GM21619 (cell line): ENCODE data around the gene TOMM70.
A peak's percentile ranks its signal among the peaks of the same experiment; 100 is the strongest.
"Not testable (repeated sequence)": the region's sequence is repeated elsewhere in the genome, so short reads cannot be mapped to it uniquely, and the experiment has no call there.

Experiments used
- ATAC-seq: cut with Tn5 transposase; IDR thresholded peaks from one replicate; pipeline ENCODE4 v1.9.1; 2021; ENCODE audit not compliant: unreplicated experiment

TOMM70 gene

DNA sequence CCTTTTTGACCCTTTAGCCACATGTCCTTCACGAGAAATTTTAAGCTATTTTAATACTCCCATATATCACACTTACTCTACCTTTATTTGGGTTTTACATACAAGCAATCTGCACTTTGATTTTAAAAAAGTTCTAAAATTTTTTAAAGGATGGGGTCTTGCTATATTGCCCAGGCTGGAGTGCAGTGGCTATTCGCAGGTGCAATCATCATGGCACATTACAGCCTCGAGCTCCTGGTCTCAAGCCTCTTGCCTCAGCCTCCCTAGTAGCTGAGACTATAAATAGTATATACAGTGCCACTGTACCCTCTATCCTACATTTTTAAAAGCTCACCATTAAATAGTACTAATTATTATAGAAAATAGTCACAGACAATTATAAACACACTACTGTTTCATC is 36.5 kb downstream of the TOMM70 start:
- ATAC-seq, result no peak

DNA sequence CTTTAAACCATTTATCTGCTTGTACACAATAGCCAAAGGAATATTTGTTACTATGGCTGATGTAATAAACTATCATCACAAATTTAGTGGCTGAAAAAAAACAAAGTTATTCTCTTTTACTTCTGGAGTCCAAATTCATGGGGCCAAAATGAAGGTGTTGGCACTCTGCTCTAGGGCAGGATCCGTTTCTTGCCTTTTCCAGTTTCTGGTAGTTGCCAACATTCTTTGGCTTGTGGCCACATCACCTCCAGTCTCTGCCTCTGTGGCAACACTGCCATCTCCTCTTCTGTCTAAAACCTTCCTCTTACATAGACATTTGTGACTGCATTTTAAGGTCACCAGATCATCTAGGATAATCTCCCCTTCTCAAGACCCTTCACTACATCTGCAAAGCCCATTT is 39.0 kb downstream of the TOMM70 start:
- no peak for ATAC-seq

DNA sequence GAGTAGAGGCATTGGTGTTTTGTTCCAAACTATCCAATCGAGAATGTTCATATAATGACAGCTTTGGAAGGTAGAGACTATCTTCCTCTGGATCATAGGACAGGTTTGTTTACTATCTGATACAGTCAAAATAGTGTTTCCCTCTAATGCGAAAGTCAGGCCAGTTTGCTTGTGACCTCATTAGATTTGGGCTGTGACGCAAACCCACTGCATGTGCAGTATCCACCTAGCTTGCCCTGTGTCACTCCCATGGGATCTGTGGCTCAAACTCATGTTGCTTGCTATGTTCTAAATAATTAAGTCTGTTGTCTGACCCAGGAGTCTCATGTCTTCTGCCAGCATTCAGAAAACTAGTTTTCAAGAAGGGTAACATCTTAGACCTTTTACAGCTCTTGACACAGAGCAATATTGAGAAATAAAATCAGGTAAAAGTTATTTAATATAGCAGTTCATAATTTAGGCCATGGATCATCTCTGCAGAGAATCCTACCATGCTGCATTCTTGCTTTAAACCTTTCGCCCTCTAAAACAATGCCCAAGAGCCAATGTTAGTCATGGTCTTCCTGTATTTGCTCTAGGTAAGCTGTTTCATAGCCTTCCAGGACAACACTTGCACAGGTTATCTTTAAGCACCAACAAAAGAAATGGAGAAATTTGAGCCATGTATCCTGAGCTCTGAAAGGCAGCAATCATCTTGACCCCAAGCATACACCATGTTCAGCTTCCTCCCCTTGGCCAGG is 40.0 kb downstream of the TOMM70 start:
- no peak for ATAC-seq

DNA sequence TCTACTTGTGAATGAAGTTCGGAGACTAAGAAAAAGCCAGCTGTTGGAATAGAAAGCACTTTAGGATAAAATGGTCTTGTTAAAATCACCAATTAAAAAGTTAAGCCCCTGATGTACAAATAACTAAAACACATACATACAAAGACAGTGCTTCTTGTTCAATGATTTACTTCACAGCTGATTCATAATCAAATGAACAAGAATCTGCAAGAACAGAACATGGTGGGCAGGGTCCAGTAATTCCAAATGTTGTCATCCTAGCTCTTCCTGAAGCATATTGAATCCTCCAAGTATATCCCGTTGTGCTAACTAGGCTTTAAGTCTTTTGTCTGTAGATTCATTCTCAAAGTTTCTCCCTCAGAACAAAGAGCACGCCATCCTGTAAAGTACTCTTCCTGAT is 41.9 kb downstream of the TOMM70 start:
- no peak for ATAC-seq

DNA sequence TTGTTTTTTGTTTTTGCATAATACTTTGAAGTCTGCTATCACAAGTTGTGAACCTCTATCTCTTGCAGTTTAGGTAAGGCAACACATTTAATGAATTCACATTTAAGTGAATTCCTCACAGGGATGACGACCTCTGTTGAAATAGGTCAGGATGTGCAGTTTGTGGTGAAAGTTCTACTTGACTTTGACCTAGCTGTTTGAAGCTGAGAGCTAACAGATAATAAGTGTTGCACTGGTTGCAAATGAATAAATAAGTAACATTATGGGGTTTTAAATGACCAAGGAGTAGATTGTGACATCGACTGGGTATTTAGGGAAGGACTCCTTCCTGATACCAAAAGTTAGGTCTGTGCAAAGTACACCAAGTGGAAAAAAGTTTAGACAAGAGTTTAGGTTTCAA is 42.5 kb downstream of the TOMM70 start:
- ATAC-seq, result no peak

DNA sequence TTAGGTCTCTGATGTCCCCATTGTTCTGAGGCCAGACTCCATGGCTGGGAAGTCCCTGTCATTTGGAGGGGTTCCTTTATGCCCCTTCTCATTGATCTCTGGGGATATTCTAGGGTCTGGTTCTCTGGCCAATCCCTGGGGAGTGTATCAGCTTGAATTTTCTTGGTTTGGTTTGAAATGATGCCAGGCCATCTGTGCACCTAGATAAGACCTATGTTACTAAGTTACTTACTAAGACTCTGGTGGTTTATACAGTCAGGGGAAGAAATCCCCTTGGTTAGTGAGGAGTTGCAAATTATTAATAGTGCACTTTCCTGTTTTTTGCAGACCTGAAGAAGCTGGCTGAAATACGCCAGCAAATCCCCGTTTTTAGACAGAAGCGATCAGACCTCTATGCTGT is 46.0 kb downstream of the TOMM70 start:
- ATAC-seq, result no peak

DNA sequence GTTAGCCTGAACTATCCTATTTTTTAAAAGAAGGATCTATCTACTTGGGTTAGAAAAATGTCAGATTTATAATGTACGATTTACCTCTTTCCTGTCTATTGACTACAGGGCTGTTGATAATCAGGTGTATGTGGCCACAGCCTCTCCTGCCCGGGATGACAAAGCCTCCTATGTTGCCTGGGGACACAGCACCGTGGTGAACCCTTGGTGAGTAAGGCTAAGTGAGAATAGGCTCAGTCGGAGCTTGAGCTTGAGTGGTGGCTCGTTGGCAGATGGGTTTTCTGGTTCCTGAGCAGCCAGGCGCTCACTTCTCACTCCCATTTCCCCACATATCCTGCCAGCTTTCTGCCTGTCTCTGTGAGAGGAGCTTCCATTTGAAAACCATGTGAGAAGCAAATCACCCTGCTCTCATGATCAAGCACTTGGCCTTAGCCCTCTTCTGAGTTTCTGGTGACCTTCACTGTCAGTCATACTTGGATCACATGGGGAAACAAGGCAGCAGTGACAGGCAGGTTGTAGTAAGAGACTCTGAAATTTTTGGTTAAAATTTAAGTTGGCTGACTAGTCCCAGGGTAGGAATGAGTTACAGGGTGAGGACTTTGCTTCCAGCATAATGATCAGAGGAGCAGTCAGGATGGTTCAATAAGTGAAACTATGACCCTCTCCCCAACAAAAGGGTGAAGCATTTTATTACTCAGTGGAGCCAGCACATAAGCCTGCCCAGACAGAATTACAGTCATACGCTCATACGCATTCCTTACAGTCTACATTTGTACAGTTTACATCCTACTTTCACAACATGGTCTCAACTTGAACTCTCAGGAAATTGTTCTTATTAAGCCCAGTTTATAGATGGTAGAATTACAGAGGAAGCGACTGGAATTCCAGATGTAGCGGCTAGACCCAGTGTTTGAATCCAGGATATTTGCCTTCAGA is 48.3 kb downstream of the TOMM70 start:
- ATAC-seq, result no peak

DNA sequence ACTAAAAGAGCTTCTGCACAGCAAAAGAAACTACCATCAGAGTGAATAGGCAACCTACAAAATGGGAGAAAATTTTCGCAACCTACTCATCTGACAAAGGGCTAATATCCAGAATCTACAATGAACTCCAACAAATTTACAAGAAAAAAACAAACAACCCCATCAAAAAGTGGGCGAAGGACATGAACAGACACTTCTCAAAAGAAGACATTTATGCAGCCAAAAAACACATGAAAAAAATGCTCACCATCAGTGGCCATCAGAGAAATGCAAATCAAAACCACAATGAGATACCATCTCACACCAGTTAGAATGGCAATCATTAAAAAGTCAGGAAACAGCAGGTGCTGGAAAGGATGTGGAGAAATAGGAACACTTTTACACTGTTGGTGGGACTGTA is 49.1 kb downstream of the TOMM70 start:
- not testable (repeated sequence) for ATAC-seq

DNA sequence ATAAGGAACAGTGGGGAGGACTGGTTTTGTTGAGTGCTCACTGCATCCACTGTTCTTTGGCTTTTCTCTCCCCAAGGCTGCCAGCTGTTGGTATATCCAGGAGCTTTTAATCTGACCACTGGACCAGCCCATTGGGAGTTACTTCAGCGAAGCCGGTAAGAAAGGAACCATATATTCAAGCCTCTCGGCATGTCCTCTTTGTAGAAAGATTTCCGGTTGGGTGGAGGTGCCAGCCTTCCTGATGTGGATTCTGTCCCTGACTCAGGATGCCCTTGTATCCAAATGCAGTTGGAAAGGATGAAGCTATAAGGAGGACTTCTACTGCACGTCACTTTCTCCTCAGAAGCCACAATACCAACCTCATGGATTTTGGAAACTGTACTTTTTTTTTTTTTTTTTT is 52.2 kb downstream of the TOMM70 start:
- ATAC-seq, result no peak

DNA sequence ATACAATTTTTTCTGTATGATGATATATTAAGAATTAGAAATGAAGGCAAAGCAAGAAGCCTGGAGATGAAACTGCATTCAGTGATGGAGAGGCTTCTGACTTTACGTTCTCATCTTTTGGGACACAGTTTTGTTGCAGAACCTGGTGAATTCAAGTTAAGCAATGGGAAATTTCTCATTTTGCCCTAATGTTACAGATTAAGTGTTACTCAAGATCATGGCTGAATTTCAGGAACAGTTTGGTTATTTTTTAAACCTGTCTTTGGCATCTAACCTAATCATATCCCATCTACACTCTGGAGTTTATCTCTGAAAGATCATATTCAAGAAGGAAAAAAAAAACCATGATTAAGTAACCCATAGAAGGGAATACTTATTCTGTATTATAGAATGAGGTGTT is 60.4 kb downstream of the TOMM70 start:
- ATAC-seq, result no peak

DNA sequence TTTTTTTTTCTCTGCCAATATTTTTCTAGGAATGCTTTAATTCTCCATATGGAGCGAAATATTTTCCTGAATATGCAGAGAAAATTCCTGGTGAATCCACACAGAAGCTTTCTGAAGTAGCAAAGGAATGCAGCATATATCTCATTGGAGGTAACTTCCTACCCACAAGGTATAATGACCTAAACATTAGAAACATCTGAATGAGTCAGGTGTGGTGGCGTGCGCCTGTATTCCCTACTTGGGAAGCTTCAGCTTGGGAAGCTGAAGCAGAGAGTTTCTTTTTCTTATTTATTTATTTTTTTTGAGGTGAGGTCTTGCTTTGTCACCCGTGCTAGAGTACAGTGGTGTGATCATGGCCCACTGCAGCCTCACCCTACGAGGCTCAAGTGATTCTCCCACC is 61.1 kb downstream of the TOMM70 start:
- ATAC-seq, result no peak

DNA sequence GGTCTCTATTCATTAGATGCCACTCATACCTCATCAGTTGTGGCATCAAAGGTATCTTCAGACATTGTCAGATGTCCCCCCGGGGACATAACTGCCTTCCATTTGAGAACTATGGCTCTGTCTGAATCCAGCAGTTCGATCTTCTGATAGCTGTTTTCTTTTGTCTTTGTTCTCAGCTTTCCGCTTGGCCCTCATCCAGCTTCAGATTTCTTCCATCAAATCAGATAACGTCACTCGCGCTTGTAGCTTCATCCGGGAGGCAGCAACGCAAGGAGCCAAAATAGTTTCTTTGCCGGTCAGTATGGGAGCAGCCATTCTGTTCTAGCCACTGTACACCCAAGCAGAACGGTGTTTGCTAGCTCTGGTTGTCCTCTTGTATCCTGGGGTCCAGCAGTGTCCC is 62.0 kb downstream of the TOMM70 start:
- no peak for ATAC-seq

DNA sequence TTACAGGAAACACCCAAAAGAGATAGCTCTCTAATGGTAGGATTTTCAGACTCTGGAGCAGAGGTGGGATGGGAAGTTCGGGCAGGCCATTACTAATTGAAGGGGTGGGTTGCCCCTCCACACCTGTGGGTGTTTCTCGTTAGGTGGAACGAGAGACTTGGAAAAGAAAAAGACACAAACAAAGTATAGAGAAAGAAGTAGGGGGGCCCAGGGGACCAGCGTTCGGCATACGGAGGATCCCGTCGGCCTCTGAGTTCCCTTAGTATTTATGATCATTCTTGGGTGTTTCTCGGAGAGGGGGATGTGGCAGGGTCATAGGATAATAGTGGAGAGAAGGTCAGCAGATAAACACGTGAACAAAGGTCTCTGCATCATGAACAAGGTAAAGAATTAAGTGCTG is 64.7 kb downstream of the TOMM70 start:
- not testable (repeated sequence) for ATAC-seq

DNA sequence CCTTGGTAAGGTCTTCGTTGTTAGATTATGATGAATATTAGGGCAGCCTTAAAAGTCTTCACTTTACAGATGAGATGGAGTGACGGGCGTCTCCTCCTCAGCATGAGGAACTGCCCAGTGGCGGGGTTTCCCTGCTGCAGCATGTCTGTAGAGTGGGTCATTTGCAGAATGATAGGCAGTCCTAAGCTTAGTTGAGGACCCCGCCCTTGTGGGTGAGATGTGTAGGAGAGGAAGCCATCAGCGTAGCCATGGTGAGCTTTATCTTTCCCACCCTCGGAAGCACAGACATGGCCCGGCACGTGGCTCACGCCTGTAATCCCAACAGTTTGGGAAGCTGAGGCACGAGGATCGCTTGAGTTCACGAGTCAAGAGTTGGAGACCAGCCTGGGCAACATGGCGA is 65.5 kb downstream of the TOMM70 start:
- ATAC-seq, result peak; percentile 44

DNA sequence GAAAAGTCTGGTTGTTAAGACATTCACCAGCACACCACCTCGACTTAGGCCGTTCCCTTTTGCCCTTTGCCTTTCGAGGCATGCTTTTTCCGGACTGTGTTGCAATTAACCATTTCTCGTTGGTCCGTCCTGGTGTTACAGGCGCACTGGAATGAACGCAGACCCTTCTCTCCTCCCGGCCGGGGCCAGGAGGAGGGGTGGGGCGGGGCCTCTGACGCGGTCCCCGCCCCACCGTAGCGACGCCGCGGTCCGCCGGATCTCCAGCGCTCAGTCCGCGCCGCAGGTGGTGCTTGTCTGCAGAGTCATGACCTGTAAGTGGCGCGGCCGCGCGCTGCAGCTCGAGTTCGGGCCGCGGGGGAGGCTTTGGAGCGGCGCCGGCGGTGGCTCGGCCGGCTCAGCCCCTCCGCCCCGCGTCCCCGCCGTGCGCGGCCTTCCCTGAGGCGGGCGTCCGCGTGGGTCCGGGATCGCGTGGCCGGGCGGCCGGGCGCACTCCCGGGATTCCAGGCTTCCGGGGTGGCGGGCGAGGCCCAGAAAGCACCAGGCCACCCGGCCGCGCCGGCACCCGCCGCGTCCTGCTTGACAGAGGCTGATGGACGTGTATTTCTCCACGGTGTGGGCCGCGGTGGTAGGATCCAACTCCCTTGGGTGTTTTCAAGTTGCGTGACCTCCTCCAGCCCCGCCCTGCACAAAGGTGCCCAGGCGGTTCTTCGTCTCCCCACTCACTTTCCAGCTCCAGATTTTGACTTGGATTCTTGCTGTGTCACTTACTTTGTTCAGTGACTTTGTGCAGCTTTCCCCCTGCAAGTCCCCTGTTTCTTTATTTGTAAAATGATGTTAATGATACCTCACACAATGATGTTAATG is 66.2 kb downstream of the TOMM70 start, which contains the start of gene NIT2:
NIT2 (plus strand) TSS at position 270 of the 864 bp plus-strand sequence; CDS start at position 305, 35 bp downstream.
- peak; percentile 96 for ATAC-seq

DNA sequence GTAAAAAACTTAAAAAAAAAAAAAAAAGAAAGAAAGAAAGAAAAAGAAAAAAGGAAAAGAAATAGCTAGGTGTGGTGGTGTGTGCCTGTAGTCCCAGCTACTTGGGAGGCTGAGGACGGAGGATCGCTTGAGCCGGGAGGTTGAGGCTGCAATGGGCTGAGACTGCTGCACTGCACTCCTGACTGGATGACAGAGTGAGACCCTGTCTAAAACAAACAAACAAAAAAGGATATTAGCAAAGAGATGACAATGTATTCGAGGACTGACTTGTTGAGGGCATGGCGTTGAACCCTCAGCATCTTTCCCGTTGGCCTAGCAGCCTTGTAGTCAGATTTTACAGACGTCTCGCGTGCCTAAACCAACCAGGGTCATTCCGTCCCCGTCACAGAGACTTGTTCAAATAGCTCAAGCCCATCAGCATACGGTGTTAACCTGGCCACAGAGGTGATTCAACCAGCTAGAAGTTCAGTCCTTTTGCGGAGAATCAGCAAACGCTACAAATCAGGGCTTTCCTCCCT is 66.9 kb downstream of the TOMM70 start:
- ATAC-seq, result peak; percentile 29

DNA sequence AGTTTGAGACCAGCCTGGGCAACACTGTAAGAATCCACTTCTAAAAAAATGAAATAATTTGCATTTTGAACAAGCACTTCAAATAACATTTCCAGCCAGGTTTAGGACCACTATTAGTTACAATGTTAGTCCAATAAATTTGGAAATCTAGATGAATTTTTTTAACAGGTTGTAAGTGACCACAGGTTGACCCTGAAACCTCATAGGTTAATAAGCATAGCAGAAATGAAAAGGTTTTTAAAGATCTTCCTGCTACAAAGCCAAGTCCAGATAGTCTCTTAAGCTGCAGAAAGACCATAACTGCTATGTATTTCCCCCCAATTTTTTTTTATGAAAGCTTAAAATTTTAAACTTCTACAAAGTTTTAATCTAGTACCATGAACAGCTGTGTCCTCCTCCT is 67.8 kb downstream of the TOMM70 start:
- ATAC-seq, result no peak

DNA sequence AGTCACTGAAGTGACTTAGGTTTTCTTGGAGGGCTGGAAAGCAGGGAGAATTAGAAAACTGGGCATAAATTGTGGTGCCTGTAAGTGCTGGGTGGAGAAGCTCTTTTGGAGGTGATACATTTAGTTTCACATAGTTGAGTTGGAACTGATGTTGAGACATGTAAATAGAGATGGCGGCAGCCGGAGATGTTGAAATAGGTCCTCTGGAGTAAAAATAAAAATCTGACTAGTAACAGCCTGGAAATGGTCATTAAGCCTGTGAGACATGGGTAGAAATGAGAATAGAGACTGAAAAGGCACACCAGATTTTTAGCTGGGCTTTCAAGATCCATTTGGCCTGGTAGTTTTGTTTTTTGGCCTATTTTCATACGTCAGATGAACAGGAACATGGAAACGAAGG is 69.2 kb downstream of the TOMM70 start:
- no peak for ATAC-seq

DNA sequence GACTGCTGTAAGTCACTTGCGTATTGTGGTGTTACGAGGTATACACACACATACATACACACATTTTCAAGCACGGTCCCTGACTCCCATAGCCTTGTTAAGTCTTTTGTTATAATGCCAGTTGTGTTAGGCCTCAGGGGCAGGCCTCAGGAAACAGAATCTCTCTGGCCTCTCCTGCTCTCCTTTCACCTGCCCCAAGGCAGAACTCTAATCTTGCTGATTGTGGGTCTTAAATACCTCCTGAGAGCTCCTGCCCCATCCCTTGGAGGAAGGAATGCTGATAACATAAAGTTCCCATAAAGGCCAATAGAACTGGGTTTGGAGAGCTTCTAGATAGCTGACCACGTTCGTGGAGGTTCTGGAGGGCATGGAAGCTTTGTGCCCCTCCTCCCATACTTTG is 70.2 kb downstream of the TOMM70 start:
- no peak for ATAC-seq

DNA sequence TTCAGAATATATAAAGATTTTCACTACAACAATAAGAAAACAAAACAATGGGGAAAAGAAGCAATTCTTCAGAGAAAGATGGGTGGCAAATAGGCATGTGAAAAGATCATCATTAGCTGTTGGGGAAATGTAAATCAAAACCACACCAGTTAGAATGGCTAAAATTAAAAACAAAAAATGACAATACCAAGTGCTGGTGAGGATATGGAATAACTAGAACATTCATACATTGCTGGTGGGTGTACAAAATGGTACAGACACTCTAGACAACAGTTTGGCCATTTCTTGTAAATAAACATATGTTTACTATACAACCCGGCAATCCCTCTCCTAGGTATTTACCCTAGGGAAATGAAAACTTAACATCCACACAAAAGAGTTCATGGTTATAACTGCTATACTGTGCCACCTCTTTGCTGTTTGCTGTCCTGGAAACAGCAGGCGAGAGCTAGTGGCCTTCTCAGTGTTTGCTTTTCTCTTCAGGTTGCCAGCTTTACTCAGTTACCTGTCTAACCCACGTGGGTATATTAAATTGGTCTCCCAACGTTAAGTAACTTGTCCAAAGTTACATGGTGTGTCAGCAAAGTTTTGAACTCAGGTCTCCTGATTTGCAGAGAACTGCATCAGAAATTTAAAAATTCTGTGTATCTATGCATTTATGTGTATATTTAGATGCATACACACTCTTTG is 70.9 kb downstream of the TOMM70 start:
- ATAC-seq, result no peak
